DMS79 treated with DMSO at 0.1 percent for 48 hours (cell line): Measurements from ENCODE around the gene IGF2R.
"Not testable (repeated sequence)": the region's sequence is repeated elsewhere in the genome, so short reads cannot be mapped to it uniquely, and the experiment has no call there.

Experiments
- DNase-seq: peaks from one replicate; lab custom pipeline; 2025; lab: John Stamatoyannopoulos, UW

Gene IGF2R, protein sequence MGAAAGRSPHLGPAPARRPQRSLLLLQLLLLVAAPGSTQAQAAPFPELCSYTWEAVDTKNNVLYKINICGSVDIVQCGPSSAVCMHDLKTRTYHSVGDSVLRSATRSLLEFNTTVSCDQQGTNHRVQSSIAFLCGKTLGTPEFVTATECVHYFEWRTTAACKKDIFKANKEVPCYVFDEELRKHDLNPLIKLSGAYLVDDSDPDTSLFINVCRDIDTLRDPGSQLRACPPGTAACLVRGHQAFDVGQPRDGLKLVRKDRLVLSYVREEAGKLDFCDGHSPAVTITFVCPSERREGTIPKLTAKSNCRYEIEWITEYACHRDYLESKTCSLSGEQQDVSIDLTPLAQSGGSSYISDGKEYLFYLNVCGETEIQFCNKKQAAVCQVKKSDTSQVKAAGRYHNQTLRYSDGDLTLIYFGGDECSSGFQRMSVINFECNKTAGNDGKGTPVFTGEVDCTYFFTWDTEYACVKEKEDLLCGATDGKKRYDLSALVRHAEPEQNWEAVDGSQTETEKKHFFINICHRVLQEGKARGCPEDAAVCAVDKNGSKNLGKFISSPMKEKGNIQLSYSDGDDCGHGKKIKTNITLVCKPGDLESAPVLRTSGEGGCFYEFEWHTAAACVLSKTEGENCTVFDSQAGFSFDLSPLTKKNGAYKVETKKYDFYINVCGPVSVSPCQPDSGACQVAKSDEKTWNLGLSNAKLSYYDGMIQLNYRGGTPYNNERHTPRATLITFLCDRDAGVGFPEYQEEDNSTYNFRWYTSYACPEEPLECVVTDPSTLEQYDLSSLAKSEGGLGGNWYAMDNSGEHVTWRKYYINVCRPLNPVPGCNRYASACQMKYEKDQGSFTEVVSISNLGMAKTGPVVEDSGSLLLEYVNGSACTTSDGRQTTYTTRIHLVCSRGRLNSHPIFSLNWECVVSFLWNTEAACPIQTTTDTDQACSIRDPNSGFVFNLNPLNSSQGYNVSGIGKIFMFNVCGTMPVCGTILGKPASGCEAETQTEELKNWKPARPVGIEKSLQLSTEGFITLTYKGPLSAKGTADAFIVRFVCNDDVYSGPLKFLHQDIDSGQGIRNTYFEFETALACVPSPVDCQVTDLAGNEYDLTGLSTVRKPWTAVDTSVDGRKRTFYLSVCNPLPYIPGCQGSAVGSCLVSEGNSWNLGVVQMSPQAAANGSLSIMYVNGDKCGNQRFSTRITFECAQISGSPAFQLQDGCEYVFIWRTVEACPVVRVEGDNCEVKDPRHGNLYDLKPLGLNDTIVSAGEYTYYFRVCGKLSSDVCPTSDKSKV (N-terminal part only)

DNA sequence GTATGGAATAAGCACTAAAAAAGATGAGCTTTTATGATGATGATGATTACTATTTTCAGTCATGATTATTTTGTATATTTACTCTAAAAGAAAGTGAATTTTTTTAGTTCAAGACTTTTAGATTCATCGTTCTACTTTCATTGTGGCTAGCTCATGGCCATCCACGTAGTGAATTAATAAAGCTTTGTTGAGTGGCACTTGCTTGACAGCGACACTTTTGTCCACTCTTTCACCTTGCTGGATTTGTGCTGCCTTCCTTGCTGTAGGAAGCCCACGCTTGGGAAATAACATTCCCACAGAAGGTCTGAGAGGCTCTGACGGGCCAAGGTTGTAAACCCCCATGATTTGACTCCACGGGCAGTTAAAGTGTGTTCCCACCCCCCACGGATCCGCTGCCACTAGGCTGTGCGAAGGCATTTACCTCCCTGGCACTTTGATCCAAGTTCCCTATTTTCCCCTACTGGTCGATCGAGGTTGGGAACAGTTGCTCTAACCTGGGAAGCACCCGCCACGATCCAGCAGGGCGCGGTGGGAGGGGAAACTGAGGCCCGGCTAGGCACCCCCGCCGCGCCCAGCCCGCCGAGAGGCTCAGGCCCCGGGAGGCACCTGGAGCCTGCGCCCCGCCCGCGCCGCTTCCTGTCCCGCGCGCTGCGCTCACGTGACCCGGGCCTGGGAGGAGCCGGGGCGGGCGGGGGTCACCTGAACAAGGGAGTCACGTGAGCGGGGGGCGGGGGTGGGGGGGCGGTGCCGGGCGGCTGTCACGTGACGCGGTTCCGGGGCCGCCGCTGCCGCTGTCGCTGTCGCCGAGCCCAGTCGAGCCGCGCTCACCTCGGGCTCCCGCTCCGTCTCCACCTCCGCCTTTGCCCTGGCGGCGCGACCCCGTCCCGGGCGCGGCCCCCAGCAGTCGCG is at the start of gene IGF2R:
IGF2R (plus strand) TSS at position 788 of the 909 bp plus-strand sequence. CDS start 165 bp downstream, outside the sequence.
- peak; percentile 72 for DNase-seq

DNA sequence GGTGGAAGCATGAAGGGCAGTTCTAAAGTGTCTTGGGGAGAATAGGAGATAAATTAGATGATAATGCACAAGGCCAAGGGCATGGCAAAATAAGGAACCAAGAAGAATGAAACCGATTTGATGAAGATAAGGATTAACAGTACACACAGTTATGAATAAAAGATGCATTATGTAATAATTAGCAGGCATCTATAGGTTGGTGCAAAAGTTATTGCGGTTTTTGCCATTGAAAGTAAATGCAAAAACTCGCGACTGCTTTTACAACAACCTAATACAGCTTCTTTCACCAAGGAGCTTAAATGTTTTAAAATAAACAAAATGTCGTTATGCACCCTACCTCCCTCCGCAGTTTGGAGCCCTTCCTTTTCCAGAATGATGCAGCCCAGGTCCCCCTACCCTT is 49.1 kb upstream of the IGF2R start:
- no peak for DNase-seq

DNA sequence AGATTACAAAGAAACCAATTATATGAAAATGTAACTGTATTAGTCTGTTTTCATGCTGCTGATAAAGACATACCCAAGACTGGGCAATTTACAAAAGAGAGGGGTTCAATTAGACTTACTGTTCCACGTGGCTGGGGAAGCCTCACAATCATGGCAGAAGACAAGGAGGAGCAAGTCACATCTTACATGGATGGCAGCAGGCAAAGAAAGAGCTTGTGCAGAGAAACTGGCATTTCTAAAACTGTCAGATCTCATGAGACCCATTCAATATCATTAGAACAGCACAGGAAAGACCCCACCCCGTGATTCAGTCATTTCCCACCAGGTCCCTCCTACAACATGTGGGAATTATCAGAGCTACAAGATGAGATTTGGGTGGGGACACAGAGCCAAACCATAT is 44.7 kb upstream of the IGF2R start:
- DNase-seq: not testable (repeated sequence)

DNA sequence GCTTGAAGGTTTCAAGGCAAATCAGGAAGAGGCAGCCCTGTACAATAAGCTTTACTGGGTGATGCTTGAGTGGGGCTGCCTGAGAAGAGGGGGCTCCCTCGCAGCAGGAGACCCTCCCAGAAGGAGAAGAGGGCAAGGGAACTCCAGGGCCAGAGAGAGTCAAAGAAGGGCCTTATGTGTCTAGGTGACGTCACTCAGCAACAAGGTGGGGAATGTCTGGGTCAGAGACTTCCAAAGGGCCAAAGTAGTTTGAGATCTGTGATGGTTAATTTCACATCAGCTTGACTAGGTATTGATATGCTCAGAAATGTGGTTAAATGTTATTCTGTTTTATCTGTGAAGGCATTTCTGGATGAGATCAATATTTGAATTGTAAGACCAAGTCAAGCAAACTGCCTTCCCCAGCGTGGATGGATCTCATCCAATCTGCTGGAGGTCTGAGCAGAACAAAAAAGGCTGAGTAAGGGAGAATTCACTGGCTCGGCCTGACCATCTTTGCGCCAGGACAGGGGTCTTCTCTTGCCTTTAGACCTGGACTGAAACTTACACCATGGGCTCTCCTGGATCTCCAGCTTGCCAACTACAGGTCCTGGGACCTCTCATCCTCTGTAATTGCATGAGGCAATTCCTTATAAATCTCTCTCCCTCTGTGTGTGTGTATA is 42.2 kb upstream of the IGF2R start:
- no peak for DNase-seq

DNA sequence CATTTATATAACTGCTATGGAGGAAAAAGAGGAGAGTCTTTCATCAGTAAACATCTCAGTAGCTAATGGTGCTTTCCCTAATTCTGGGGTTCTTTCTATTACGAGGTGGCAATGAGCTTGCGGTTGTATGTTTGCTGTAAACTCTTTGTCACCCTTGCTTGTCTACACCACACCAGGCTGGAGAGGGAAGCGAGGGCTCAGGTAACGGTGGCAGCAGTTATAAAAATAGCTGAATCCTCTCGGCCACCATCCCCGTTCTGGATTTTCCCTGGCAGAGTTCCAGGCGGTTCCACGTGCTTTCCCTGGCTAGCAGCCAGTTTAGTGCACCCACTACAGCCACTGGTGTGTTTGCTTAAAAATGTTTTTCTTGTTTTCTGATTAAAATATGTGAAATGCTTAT is 39.1 kb upstream of the IGF2R start:
- peak; percentile 60 for DNase-seq

DNA sequence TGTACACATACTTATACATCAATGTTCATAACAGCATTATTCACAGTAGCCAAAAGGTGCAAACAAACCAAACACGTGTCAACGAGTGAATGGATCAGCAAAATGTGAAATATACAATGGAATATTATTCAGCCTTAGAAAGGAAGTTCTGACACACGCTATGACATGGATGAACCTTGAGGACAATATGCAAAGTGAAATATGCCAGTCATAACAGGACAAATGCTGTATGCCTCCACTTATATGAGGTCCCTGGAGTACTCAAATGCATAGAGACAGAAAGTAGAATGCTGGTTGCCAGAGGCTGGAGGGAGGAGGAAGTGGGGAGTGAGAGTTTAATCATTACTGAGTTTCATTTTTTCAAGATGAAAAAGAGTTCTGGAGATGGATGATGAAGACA is 37.8 kb upstream of the IGF2R start:
- DNase-seq: no peak

DNA sequence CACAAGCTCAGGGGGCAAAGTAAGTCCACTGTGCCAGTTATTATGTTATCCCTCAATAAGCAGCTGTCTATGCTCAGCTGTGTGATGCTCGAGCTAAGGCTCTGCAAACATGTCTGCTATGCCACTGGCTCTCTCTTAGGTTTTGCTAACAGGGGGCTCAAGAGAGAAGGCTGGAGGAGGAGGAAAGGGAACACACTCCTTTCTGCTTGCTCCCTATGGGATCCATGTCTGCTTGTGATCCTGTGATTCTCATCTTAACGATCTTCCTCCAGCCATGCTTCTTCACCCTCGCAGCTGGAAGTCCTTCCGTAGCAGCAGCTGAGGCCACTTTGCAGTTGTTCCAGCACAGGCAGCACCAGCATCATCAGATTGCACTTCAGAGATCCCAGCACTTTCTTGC is 37.0 kb upstream of the IGF2R start:
- no peak for DNase-seq

DNA sequence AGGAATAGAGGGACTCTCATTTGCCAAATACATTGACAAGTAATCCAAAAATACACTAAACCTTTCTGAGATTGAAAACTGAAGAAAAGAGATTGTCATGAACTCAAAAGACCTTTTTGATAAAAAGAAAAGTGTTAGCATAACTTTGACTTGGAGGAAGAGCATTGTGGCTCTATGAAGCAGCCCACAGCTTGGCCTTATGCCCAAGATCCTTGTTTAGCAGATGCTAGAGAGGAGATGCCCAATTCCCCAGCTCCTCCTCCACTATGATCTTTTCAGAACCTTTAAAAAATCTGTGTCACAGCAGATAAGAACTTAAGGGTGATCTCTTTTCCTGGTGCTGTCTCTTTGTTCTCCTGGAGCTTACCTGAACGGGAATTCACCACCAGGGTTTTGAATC is 35.8 kb upstream of the IGF2R start:
- DNase-seq: no peak

DNA sequence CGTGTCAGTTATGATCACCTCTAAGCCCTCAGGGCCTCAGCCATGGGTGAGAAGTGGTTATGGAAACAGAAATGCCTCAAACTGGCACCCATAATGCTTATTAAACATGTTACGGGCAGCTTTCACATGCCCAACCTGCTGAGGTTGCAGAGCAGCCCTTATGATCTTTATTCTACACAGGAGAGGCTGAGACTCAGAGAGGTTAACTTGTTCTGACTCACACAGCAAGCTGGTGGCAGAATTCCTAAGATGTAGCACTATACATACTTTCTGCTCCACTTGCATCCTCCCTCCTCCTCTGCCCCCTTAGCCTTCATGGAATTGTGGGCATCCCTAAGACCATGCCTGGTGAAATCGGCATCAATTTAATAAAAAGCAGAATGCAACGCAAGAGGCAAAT is 34.7 kb upstream of the IGF2R start:
- DNase-seq: no peak

DNA sequence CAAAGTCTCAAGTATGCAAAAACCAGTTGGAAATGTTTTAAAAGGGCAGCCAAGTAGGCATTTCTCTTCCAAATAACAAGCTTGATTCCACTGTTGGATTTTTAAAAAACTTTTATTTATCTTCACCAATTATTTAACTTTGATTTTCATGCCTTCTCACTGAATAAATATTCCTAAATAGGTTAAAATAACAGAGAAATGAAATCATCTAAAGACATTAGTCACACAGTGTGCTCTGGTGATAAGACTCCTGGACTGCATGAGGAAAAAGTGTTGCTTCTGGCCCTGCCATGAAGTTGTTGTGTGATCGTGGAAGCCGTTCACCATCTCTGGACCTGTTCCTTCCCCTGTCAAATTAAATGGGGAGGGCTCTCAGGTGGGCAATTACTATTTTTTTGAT is 33.8 kb upstream of the IGF2R start:
- no peak for DNase-seq

DNA sequence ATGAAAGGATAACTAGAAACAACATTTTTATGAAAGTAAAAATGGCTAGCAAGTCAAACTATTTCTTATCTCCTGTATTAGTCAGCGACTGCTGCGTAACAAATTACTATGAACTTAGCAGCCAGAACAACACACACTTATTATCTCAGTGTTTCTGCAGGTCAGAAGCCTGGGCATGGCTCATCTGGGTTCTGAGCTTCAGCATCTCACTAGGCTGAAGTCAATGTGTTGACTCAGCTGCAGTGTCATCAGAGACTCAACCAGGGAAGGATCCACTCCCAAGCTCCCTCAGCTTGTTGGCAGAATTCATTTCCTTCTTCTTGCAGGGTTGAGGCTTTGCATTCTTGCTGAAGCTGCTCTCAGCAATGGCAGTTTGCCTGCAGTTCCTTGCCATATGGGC is 33.2 kb upstream of the IGF2R start:
- no peak for DNase-seq

DNA sequence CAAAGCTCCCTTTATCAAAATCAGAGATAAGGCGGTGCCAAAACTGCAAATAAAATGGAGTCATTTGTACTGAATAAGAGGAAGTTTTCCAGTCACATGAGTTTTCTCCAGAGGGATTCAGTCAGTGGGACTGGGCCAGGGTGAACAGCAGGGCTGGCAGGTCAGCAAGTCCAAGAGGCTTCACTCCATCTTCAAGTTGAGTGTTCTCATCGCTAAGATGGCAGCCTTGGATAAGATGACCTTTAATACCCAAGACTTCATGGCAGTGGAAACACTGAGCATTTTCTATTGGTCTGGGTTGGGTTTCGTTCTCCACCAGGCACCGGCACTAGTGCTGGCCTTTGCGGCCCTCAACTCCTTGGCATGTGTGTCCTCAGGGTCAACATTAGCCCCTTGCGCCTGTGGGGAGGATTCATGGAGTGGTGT is 29.3 kb upstream of the IGF2R start:
- no peak for DNase-seq

DNA sequence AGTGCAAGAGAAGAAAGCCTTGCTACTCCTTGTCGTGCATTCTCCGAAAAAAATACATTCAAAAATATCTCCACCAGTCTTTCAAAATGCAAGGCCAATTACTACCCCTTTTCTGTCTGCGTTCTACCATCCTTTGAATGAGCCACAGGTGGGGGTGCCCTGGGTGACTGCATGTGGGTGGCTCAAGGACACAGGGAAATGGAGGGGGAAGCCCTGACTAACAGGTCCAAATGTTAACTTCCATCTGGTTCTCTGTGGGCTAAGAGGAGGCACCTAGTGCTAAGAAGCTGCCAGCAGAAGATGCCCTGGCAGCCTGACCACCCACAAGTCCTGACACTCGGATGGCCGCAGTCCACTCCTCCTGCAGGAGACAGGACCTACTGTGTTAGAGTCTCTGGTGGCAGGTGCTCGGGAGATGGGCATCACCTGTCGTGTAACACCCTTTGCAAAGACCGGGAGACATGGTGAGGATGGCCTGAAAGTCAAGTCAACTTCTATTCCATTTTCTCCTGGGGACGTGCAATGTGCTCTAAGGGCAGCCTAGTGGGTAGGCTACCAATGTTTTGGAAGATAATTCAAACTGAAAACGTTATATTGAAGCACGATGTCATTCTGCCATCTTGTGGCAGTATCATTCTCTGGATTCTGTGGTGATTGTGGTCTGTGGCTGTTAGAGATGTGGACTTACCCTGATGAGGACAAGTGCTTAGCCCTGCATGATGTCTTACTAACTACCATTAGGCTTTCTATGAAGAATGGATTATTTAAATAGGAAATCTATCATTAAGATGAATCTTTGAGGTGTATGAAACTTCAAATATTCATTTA is 27.4 kb upstream of the IGF2R start:
- DNase-seq: no peak

DNA sequence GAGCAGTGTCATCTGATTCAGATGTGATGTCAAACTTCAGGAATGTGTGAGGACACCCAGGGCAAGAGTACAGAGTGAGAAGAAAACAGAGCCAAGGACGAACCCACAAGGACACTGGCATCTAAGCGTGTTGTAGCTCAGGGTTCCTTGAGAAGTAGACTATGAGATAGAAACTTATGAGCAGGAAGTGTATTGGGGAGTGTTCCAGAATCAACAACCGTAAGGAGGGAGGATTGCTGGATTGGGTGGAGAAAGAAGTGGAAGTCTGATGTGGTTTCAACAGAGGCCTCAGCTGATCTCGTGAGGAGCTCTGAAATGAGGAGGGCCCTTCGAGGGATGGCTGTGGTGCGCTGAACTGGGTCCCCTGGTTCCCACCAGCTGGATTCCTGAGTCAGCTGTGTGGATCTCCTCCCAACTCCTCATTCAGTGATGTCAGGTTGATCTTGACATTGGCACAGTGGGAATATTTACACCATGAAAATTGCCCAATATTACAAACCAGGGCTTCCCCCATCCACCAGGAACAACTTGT is 25.7 kb upstream of the IGF2R start:
- no peak for DNase-seq

DNA sequence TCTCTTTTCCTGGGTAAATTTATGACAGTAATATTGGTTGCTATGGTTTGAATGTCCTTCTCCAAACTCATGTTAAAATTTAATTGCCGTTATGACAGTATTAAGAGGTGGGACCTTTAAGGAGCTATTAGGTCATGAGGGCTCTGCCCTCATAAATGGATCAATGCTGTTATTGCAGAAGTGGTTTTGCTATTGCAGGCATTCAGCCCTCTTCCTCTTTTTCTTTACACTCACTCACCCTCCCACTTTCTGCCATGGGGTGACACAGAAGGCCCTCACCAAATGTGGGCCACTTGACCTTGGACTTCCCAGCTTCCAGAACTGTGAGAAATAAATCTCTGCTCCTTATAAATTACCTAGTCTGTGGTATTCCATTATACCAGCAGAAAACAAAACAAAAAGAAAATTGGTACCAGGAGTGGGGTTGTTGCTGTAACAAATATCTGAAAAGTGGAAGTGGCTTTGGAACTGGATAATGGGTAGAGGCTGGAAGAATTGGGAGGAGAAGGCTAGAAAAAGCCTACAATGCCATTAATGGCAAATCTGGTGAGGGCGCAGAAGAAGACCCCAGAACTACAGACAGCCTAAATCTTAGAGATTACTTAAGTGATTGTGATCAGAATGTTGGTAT is 24.8 kb upstream of the IGF2R start:
- no peak for DNase-seq

DNA sequence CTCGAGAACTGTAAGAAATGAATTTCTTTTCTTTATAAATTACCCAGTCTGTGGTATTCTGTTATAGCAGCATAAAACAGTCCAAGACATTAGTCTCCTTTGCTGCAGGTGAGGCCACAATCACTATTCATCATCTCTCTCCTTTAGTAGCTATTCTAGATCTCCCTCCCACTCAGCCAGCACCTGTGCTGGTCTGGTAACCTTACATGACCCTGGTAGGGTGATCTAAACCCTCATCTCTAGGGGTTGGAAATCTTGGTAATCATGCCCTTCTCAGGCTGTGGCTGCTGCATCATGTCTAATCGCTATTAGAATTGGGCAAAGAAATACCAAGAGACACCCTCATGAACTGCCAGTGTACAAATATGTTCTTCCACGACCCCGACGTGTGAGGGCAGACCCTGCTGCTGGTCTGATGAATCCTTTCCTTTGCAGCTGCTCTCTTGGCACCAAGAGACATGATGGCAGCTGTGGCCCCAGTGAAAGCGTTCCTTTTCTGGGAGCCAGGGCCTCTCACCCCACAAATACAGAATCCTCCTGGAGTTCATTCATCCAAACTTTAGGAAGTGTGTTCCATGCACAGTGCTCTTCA is 23.0 kb upstream of the IGF2R start:
- no peak for DNase-seq

DNA sequence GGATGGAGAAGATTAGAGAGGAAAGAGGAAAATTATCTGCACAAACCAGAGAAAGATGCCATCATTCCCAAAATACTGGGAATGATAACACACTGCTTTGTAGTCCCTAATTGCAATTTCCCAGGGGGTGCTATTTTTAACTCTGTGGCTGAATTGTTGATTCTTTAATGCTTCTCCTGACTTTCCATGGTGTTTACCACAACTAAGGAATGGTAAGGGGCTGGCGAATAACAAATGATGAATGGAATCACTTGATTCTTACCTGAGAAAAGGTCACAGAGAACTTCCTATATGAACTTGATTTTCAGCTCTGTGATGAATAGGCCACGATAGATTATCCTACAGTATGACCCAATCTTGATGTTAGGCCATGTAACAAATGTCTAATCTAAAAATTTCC is 22.0 kb upstream of the IGF2R start:
- no peak for DNase-seq

DNA sequence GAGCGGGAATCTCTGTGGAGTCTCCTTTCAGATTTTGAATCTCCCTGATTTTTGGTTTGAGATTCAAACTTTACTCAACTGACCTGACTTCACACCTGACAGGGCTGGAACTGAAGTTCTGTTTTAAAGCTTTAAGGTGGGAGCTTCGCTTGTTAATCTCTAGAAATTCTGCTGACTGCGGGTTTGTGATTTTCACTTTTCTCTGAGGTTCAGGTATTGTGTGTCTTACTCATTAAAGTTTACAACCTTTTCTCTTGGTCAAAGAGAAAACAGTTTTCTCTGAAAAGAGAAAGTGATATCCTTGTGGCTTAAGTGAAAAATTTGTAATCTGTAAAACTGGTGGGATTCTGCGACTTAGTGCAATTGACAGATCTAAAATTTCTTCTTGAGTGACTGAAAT is 20.7 kb upstream of the IGF2R start:
- no peak for DNase-seq

DNA sequence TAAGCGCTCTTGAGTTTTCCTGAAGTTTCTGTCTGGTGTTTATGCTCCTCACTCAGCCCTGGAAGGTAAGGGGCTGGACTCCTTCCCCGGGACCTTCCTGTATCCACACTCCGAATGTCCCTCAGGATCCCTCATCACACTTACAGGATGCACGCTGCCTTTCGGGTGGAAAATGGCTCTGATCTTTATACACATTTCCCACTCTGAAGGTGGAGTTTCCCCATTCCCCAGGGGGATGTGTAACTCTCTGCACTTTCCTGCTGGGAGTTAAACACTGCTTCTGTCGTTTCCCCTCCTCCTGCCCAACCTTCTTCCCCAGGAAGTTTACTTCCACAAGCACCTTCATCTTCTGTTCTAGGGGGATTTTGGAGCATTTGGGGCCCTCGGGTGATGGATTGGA is 17.1 kb upstream of the IGF2R start:
- no peak for DNase-seq
